Activated CD8-positive, alpha-beta memory T cell treated with anti-CD3 and anti-CD28 coated beads, Interleukin-2, amount 50 U/mL, for 1 hour (primary cell): ENCODE results near the gene LONRF2.
"Not testable (repeated sequence)": the region's sequence is repeated elsewhere in the genome, so short reads cannot be mapped to it uniquely, and the experiment has no call there.

ENCODE experiments used
- DNase-seq: peaks from one replicate; pipeline ENCODE4 v3.0.0-alpha.2; 2020; ENCODE audit errors: extremely low read depth

LONRF2 gene

GRCh38 chr2:100254646-100255210 is 67.6 kb downstream of the LONRF2 start:
- no peak for DNase-seq

- DNase-seq: no peak
Measured at GRCh38 chr2:100253786-100254185, 68.5 kb downstream of the LONRF2 start.

- DNase-seq: no peak
Measured at GRCh38 chr2:100252811-100253698, 69.2 kb downstream of the LONRF2 start.

- DNase-seq: no peak
Measured at GRCh38 chr2:100250645-100251044, 71.7 kb downstream of the LONRF2 start.

- DNase-seq: no peak
Measured at GRCh38 chr2:100248971-100249370, 73.3 kb downstream of the LONRF2 start.

- DNase-seq: not testable (repeated sequence)
Measured at GRCh38 chr2:100248556-100248955, 73.7 kb downstream of the LONRF2 start.

- no peak for DNase-seq
Measured at GRCh38 chr2:100248044-100248330, 74.3 kb downstream of the LONRF2 start.

- no peak for DNase-seq
Measured at GRCh38 chr2:100247256-100248043, 74.9 kb downstream of the LONRF2 start.

GRCh38 chr2:100246163-100247145 is 75.8 kb downstream of the LONRF2 start:
- no peak for DNase-seq

GRCh38 chr2:100245681-100246080 is 76.6 kb downstream of the LONRF2 start:
- DNase-seq: no peak

GRCh38 chr2:100244881-100245605 is 77.3 kb downstream of the LONRF2 start:
- no peak for DNase-seq

- no peak for DNase-seq
Measured at GRCh38 chr2:100243631-100244030, 78.7 kb downstream of the LONRF2 start.

GRCh38 chr2:100242891-100243619 is 79.2 kb downstream of the LONRF2 start:
- DNase-seq: no peak

- DNase-seq: no peak
Measured at GRCh38 chr2:100242476-100242875, 79.8 kb downstream of the LONRF2 start.

GRCh38 chr2:100241236-100241635 is 81.1 kb downstream of the LONRF2 start:
- DNase-seq: no peak

GRCh38 chr2:100240386-100240785 is 81.9 kb downstream of the LONRF2 start:
- no peak for DNase-seq

- DNase-seq: no peak
Measured at GRCh38 chr2:100239486-100240210, 82.7 kb downstream of the LONRF2 start.

- DNase-seq: no peak
Measured at GRCh38 chr2:100238471-100238870, 83.8 kb downstream of the LONRF2 start.

GRCh38 chr2:100237770-100238169 is 84.5 kb downstream of the LONRF2 start:
- DNase-seq: no peak
